Measurements from ENCODE around the gene C14orf39.

Gene C14orf39

GRCh38 chr14:60512126-60512525 lies 26.3 kb upstream of the C14orf39 start:
- no peak for TF ChIP-seq CTCF (IDR thresholded peaks at IDR 0.05; ENCODE audit: low read depth, low read length, missing control alignments)
- DNase-seq (ENCODE audit: low read depth) = no peak
- in situ Hi-C loops (cut with HindIII; ENCODE audit: low sequenced_read_pairs) = no loop called here
- H3K4me3 ChIP-seq (ENCODE audit: low read depth, low read length) = no peak overlapping the region

GRCh38 chr14:60510951-60511599 lies 25.2 kb upstream of the C14orf39 start:
- no peak for TF ChIP-seq CTCF (IDR thresholded peaks at IDR 0.05; ENCODE audit: low read depth, low read length, missing control alignments)
- in situ Hi-C loops (cut with HindIII; ENCODE audit: low sequenced_read_pairs) = no loop called here
- H3K4me3 ChIP-seq (ENCODE audit: low read depth, low read length) = no peak overlapping the region
- DNase-seq (ENCODE audit: low read depth) = no peak

- no peak overlapping the region for H3K4me3 ChIP-seq (ENCODE audit: low read depth, low read length)
- in situ Hi-C loops (cut with HindIII; ENCODE audit: low sequenced_read_pairs) = no loop called here
- TF ChIP-seq CTCF (IDR thresholded peaks at IDR 0.05; ENCODE audit: low read depth, low read length, missing control alignments) = no peak
- no peak for DNase-seq (ENCODE audit: low read depth)
Measured at GRCh38 chr14:60510254-60510950, 24.5 kb upstream of the C14orf39 start.

GRCh38 chr14:60509438-60510253 lies 23.8 kb upstream of the C14orf39 start:
- no peak overlapping the region for H3K4me3 ChIP-seq (ENCODE audit: low read depth, low read length)
- in situ Hi-C loops (cut with HindIII; ENCODE audit: low sequenced_read_pairs) = no loop called here

GRCh38 chr14:60508707-60509437 lies 23.0 kb upstream of the C14orf39 start, which contains the start of gene SIX6:
Gene SIX6, plus strand, starts transcription at chr14:60509146. Its CDS starts 253 bp downstream, at chr14:60509399.
- H3K4me3 ChIP-seq (ENCODE audit: low read depth, low read length) = no peak within 1 kb of the TSS
- TF ChIP-seq CTCF (IDR thresholded peaks at IDR 0.05; ENCODE audit: low read depth, low read length, missing control alignments) = no peak
- in situ Hi-C loops (cut with HindIII; ENCODE audit: low sequenced_read_pairs) = no loop called here
- DNase-seq (ENCODE audit: low read depth) = peak; percentile 9

More at GRCh38 chr14:60509438-60510253, 23.8 kb upstream of the C14orf39 start:
- TF ChIP-seq CTCF (IDR thresholded peaks at IDR 0.05; ENCODE audit: low read depth, low read length, missing control alignments) = no peak
- DNase-seq (ENCODE audit: low read depth) = no peak

GRCh38 chr14:60508363-60508706 lies 22.5 kb upstream of the C14orf39 start:
- in situ Hi-C loops (cut with HindIII; ENCODE audit: low sequenced_read_pairs) = no loop called here
- no peak for TF ChIP-seq CTCF (IDR thresholded peaks at IDR 0.05; ENCODE audit: low read depth, low read length, missing control alignments)
- no peak for DNase-seq (ENCODE audit: low read depth)
- no peak overlapping the region for H3K4me3 ChIP-seq (ENCODE audit: low read depth, low read length)
